ENCODE results near the gene APOL6.

GRCh38 chr22:35708917-35709316 lies 60.7 kb downstream of the APOL6 start:
- no peak for TF ChIP-seq CTCF (IDR thresholded peaks at IDR 0.05)
- no peak for TF ChIP-seq EZH2phosphoT487 (IDR thresholded peaks at IDR 0.05)
- TF ChIP-seq EZH2 (IDR thresholded peaks at IDR 0.05): no peak
